Loucy (cell line): ENCODE results near the gene ZSWIM4.

Source experiments
- H2AFZ ChIP-seq: fragments of 200-600 bp; sonication (generic); 2 replicates; pipeline ENCODE4 v1.6.0; 2016; ENCODE audit warnings: antibody characterized with exemption, mild to moderate bottlenecking, low read length, moderate library complexity
- H3F3A ChIP-seq: fragments of 200-600 bp; 2 replicates; pipeline ENCODE4 v1.6.0; 2016; ENCODE audit warnings: antibody characterized with exemption, low read depth, mild to moderate bottlenecking
- H3K27me3 ChIP-seq: fragments of 200-600 bp; sonication (generic); 2 replicates; pipeline ENCODE4 v1.6.1; 2014; ENCODE audit warnings: low read length, mild to moderate bottlenecking; ENCODE audit not compliant: insufficient read depth, poor library complexity, severe bottlenecking
- H3K36me3 ChIP-seq: fragments of 200-600 bp; sonication (generic); 2 replicates; pipeline ENCODE4 v1.6.1; 2016; ENCODE audit warnings: low read length; ENCODE audit not compliant: insufficient read depth
- H3K4me1 ChIP-seq: fragments of 200-600 bp; sonication (generic); 2 replicates; pipeline ENCODE4 v1.5.1; 2014; ENCODE audit warnings: low read length, mild to moderate bottlenecking; ENCODE audit not compliant: insufficient read depth, poor library complexity, severe bottlenecking
- H3K4me2 ChIP-seq: fragments of 200-600 bp; sonication (generic); 2 replicates; pipeline ENCODE4 v1.6.0; 2014; ENCODE audit warnings: antibody characterized with exemption, low read length, low read depth, mild to moderate bottlenecking; ENCODE audit not compliant: poor library complexity, severe bottlenecking
- H3K4me3 ChIP-seq: fragments of 200-600 bp; sonication (generic); 2 replicates; pipeline ENCODE4 v1.5.1; 2014; ENCODE audit warnings: low read length, mild to moderate bottlenecking, mixed read lengths; ENCODE audit not compliant: poor library complexity, severe bottlenecking
- H3K79me2 ChIP-seq: fragments of 200-600 bp; sonication (generic); 2 replicates; pipeline ENCODE4 v1.6.1; 2014; ENCODE audit warnings: low read length; ENCODE audit not compliant: insufficient read depth
- H3K9ac ChIP-seq: fragments of 200-600 bp; sonication (generic); 2 replicates; pipeline ENCODE4 v1.6.0; 2014; ENCODE audit warnings: mild to moderate bottlenecking, low read depth, low read length, moderate library complexity; ENCODE audit not compliant: poor library complexity, severe bottlenecking
- H3K9me2 ChIP-seq: fragments of 200-600 bp; sonication (generic); replicated peaks from 2 replicates; pipeline ENCODE4 v1.6.1; 2016; ENCODE audit warnings: low read depth, low read length, mixed read lengths
- H3K9me3 ChIP-seq: fragments of 200-600 bp; sonication (generic); 2 replicates; pipeline ENCODE4 v1.6.1; 2014; ENCODE audit warnings: mild to moderate bottlenecking, antibody characterized with exemption, low read length, low read depth; ENCODE audit not compliant: insufficient read depth
- H4K20me1 ChIP-seq: fragments of 200-600 bp; sonication (generic); 2 replicates; pipeline ENCODE4 v1.6.0; 2014; ENCODE audit warnings: antibody characterized with exemption, low read length, mild to moderate bottlenecking; ENCODE audit not compliant: insufficient read depth, poor library complexity, severe bottlenecking
- CTCF ChIP-seq: fragments of 200-600 bp; sonication (generic); conservative IDR thresholded peaks from 2 replicates; pipeline ENCODE4 v1.5.1; 2014; ENCODE audit warnings: mild to moderate bottlenecking, antibody characterized with exemption, low read length
- EZH2phosphoT487 ChIP-seq: fragments of 200-600 bp; IDR thresholded peaks from 2 replicates; pipeline ENCODE4 v1.6.1; 2018; ENCODE audit warnings: antibody characterized with exemption, mild to moderate bottlenecking, moderate library complexity, borderline replicate concordance

The ZSWIM4 gene

DNA sequence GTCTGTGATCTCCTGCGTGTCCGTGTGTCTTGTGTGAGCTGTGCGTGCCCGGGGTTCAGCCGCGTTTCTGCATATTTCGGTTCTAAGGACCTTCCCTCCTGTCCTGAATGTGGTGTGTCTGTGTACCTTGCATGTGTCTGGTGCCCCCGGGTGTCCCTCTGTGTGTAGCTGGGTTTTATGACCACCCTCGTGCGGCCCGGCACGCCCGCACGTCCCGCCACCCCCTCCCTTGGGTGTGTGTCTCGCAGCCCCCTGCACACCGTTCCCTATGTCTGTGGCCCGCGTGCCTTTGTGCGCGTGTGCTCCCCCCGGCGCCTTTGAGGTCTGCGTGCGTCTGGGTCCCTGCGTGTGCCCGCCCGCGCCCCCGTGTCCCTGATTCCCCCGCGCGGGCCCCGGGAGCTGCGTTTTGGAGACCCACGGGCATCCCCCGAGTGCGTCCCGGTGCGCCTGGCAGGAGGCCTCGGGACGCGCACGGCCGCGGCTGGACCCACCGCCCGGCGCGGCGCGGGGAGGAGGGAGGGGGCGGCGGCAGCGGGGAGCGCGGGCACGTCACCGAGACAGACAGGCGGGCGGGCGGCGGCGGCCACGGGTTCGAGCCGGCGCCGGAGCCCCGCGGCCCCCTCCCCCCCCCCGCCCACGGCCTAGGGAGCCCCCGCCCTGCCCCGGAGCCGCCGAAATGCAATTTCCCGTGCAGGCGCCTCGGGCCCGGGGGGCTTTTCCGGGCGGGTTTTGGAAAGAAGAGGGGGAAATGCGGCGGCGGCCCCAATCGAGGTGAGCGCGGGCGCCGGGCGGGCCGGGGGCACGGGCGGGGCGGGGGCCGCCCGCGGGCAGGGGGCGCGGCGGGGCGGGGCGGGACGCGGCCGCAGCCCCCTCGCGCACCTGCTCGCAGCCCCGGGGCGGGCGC is 69.7 kb downstream of the ZSWIM4 start:
- Histone ChIP-seq H3K9me2 (no peaks in the 10 kb centered on the region), H3K4me2 (peak overlapping the region; percentile 95), H3K4me3 (peak overlapping the region; percentile 82), H3K36me3 (no peaks in the 10 kb centered on the region), H4K20me1 (no peaks in the 10 kb centered on the region), H3K79me2 (peaks cover 41% of the 10 kb centered on the region), H3K9me3 (no peaks in the 10 kb centered on the region), H3K27me3 (no peaks in the 10 kb centered on the region), H3F3A (peaks cover 22% of the 10 kb centered on the region), H3K9ac (peak overlapping the region; percentile 76), H3K4me1 (peaks cover 40% of the 10 kb centered on the region), H2AFZ (0 out of 2 replicates have a peak overlapping the region, but pooled peaks have one; percentile 74)
- TF ChIP-seq EZH2phosphoT487 = no peak
- TF ChIP-seq CTCF = no peak

GRCh38 chr19:13865571-13866462 is 70.6 kb downstream of the ZSWIM4 start:
- no peaks in the 10 kb centered on the region for H3K9me2 ChIP-seq
- H3K4me3 ChIP-seq = peak overlapping the region; percentile 76
- H3K27me3 ChIP-seq = no peaks in the 10 kb centered on the region
- H3K4me1 ChIP-seq = peaks cover 40% of the 10 kb centered on the region
- peaks cover 49% of the 10 kb centered on the region for H3K79me2 ChIP-seq
- H3K4me2 ChIP-seq = peak overlapping the region; percentile 89
- peak overlapping the region; percentile 76 for H3K9ac ChIP-seq
- H3K36me3 ChIP-seq = no peaks in the 10 kb centered on the region
- H3F3A ChIP-seq = peaks cover 22% of the 10 kb centered on the region
- no peaks in the 10 kb centered on the region for H3K9me3 ChIP-seq
- peak overlapping the region; percentile 22; the same call in 1 of the 2 replicates for H2AFZ ChIP-seq
- TF ChIP-seq EZH2phosphoT487 = no peak
- TF ChIP-seq CTCF = no peak
- no peaks in the 10 kb centered on the region for H4K20me1 ChIP-seq

DNA sequence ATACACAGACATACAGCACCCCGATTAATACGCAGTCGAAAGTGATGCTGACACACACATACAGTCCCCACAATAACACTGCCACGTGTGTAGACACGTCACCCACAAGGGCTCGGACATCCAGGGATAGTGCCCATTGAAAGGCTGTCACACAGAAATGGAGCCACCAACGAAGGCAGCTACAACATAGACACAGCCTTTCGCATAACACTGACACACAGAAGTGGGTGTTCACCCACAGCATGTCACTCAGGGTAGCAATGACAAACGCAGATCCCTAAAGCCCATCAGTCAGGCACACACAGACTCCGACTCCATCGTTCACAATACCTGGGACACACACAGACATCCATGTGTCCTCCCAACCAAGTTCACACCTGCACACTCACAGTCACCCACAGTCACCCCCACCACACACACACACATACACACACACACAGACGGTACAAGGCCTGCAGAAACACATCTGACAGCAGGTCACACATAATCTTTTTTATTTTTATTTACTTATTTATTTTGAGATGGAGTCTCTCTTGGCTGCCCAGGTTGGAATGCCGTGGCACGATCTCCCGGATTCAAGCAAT is 71.3 kb downstream of the ZSWIM4 start:
- H3K4me2 ChIP-seq = peak overlapping the region; percentile 89
- peak overlapping the region; percentile 76 for H3K9ac ChIP-seq
- peaks cover 35% of the 10 kb centered on the region for H3K4me1 ChIP-seq
- 0 out of 2 replicates have a peak overlapping the region, but pooled peaks have one; percentile 22 for H2AFZ ChIP-seq
- no peaks in the 10 kb centered on the region for H3K36me3 ChIP-seq
- H3K9me3 ChIP-seq = no peaks in the 10 kb centered on the region
- H3F3A ChIP-seq = peaks cover 22% of the 10 kb centered on the region
- no peaks in the 10 kb centered on the region for H4K20me1 ChIP-seq
- peaks cover 56% of the 10 kb centered on the region for H3K79me2 ChIP-seq
- TF ChIP-seq EZH2phosphoT487 = no peak
- no peak for TF ChIP-seq CTCF
- H3K9me2 ChIP-seq = no peaks in the 10 kb centered on the region
- H3K4me3 ChIP-seq = peak overlapping the region; percentile 76
- no peaks in the 10 kb centered on the region for H3K27me3 ChIP-seq
